IMR-90 (cell line): ENCODE data around the gene LRFN2. TPM values are rescaled to one million over a fixed set of nuclear protein-coding genes. Genes with fewer than 3 reads are reported as not detected.

Source experiments
- ATAC-seq: fragments of 200-7000 bp; cut with Tn5 transposase; 2 replicates; pipeline ENCODE4 v1.9.1; 2020; ENCODE audit warnings: low read depth, mild to moderate bottlenecking, moderate library complexity
- BruUV-seq: library from RNA; stranded (reverse); fragments of 400-500 nt; replicated peaks from 2 replicates; lab custom pipeline; 2021; lab: Mats Ljungman, UMichigan
- CTCF ChIA-PET: fragments of 300-600 bp; formaldehyde crosslinking; extraction: SDS; loops from one replicate; lab custom pipeline; 2021; ENCODE audit warnings: antibody characterized with exemption; lab: Yijun Ruan, JAX
- POLR2A ChIA-PET: fragments of 300-600 bp; sonication (Branson Sonifier 250); formaldehyde crosslinking; loops from one replicate; lab custom pipeline; 2022; ENCODE audit warnings: antibody characterized with exemption; ENCODE audit not compliant: unreplicated experiment; lab: Charles Lee
- DNase-seq: peaks from one replicate; pipeline ENCODE4 v3.0.0; 2013
- H2AFZ ChIP-seq: replicated peaks from 2 replicates; pipeline ENCODE3; 2013; ENCODE audit warnings: low read length, mild to moderate bottlenecking; ENCODE audit not compliant: poor library complexity
- H2AK5ac ChIP-seq: 2 replicates; pipeline ENCODE4 v1.6.1; 2013; ENCODE audit warnings: low read depth, low read length, inconsistent platforms
- H2AK9ac ChIP-seq: replicated peaks from 2 replicates; pipeline ENCODE3; 2013; ENCODE audit warnings: mild to moderate bottlenecking, low read depth, low read length, moderate library complexity; ENCODE audit not compliant: poor library complexity
- H2BK120ac ChIP-seq: 2 replicates; pipeline ENCODE4 v1.6.1; 2013; ENCODE audit warnings: low read depth, low read length, inconsistent platforms
- H2BK15ac ChIP-seq: 3 replicates; pipeline ENCODE4 v1.6.1; 2013; ENCODE audit warnings: low read depth, low read length, inconsistent platforms
- H2BK20ac ChIP-seq: 2 replicates; pipeline ENCODE4 v1.6.1; 2013; ENCODE audit warnings: low read depth, mild to moderate bottlenecking, inconsistent platforms, low read length, moderate library complexity
- H2BK5ac ChIP-seq: 2 replicates; pipeline ENCODE4 v1.6.1; 2013; ENCODE audit warnings: mild to moderate bottlenecking, low read depth, low read length, inconsistent platforms; ENCODE audit not compliant: poor library complexity, severe bottlenecking
- H3K14ac ChIP-seq: replicated peaks from 2 replicates; pipeline ENCODE4 v1.6.1; 2013; ENCODE audit warnings: low read depth, low read length, inconsistent platforms
- H3K18ac ChIP-seq: 2 replicates; pipeline ENCODE4 v1.6.1; 2013; ENCODE audit warnings: low read depth, low read length, control low read depth
- H3K23ac ChIP-seq: 2 replicates; pipeline ENCODE4 v1.6.1; 2013; ENCODE audit warnings: low read depth, low read length, inconsistent platforms
- H3K27ac ChIP-seq: 2 replicates; pipeline ENCODE4 v1.5.1; 2013; ENCODE audit warnings: mild to moderate bottlenecking, control low read depth, low read length; ENCODE audit not compliant: insufficient read depth
- H3K27me3 ChIP-seq: 2 replicates; pipeline ENCODE4 v1.6.1; 2013; ENCODE audit warnings: low read length; ENCODE audit not compliant: control insufficient read depth, insufficient read depth
- H3K36me3 ChIP-seq: 2 replicates; pipeline ENCODE4 v1.6.1; 2013; ENCODE audit warnings: low read length, mixed read lengths; ENCODE audit not compliant: control insufficient read depth, insufficient read depth
- H3K4ac ChIP-seq: 2 replicates; pipeline ENCODE4 v1.6.1; 2013; ENCODE audit warnings: low read depth, low read length, inconsistent platforms
- H3K4me1 ChIP-seq: 2 replicates; pipeline ENCODE4 v1.6.1; 2013; ENCODE audit warnings: low read length, mixed read lengths; ENCODE audit not compliant: control insufficient read depth, insufficient read depth
- H3K4me2 ChIP-seq: 2 replicates; pipeline ENCODE4 v1.6.1; 2013; ENCODE audit warnings: low read depth, mild to moderate bottlenecking, control low read depth, low read length, moderate library complexity
- H3K4me3 ChIP-seq: 2 replicates; pipeline ENCODE4 v1.5.1; 2013; ENCODE audit warnings: low read depth, mild to moderate bottlenecking, control low read depth, low read length, moderate library complexity; ENCODE audit not compliant: insufficient read depth
- H3K56ac ChIP-seq: 2 replicates; pipeline ENCODE4 v1.6.1; 2013; ENCODE audit warnings: low read length, inconsistent platforms; ENCODE audit not compliant: insufficient read depth; ENCODE audit errors: extremely low read depth
- H3K79me1 ChIP-seq, 2 experiments: 2 replicates each; pipeline ENCODE4 v1.6.1; 2013; ENCODE audit warnings: low read length in 2 of 2, inconsistent platforms in 1 of 2, low read depth in 1 of 2
- H3K9ac ChIP-seq: 2 replicates; pipeline ENCODE4 v1.6.1; 2013; ENCODE audit warnings: low read depth, low read length, control low read depth
- H3K9me1 ChIP-seq: 2 replicates; pipeline ENCODE4 v1.6.1; 2013; ENCODE audit warnings: low read length, inconsistent platforms; ENCODE audit not compliant: insufficient read depth
- H3K9me3 ChIP-seq: 2 replicates; pipeline ENCODE4 v1.6.1; 2013; ENCODE audit warnings: low read length; ENCODE audit not compliant: control insufficient read depth, insufficient read depth
- H4K20me1 ChIP-seq: 2 replicates; pipeline ENCODE4 v1.6.1; 2013; ENCODE audit warnings: low read length, inconsistent platforms; ENCODE audit not compliant: insufficient read depth
- H4K5ac ChIP-seq: 2 replicates; pipeline ENCODE4 v1.6.1; 2013; ENCODE audit warnings: mild to moderate bottlenecking, low read depth, low read length, control low read depth
- H4K8ac ChIP-seq, 2 experiments: 2 replicates each; pipeline ENCODE4 v1.6.1; 2013; ENCODE audit warnings: low read depth in 2 of 2, low read length in 2 of 2, control low read depth in 1 of 2, inconsistent platforms in 1 of 2
- H4K91ac ChIP-seq: 2 replicates; pipeline ENCODE4 v1.6.1; 2013; ENCODE audit warnings: low read depth, low read length, inconsistent platforms; ENCODE audit not compliant: insufficient read depth
- BHLHE40 ChIP-seq: fragments of 150-350 bp; IDR thresholded peaks from 2 replicates; pipeline ENCODE4 v1.6.1; 2016; ENCODE audit warnings: mild to moderate bottlenecking, low read depth, low read length
- CEBPB ChIP-seq: IDR thresholded peaks from 2 replicates; pipeline ENCODE4 v1.6.1; 2012; ENCODE audit warnings: low read depth, low read length, improper control_type of control experiment
- CHD1 ChIP-seq: IDR thresholded peaks from 2 replicates; pipeline ENCODE4 v1.6.1; 2012; ENCODE audit warnings: low read depth, low read length, improper control_type of control experiment
- ELK1 ChIP-seq: fragments of 150-350 bp; IDR thresholded peaks from 2 replicates; pipeline ENCODE4 v1.6.1; 2016; ENCODE audit warnings: low read depth, mild to moderate bottlenecking, low read length, moderate library complexity, borderline replicate concordance
- FOS ChIP-seq: fragments of 150-350 bp; IDR thresholded peaks from 2 replicates; pipeline ENCODE4 v1.6.1; 2016; ENCODE audit warnings: low read depth, low read length
- MXI1 ChIP-seq: IDR thresholded peaks from 2 replicates; pipeline ENCODE4 v1.6.1; 2012; ENCODE audit warnings: low read depth, mild to moderate bottlenecking, low read length, moderate library complexity, borderline replicate concordance
- POLR2A ChIP-seq: IDR thresholded peaks from 2 replicates; pipeline ENCODE4 v1.6.1; 2012; ENCODE audit warnings: mild to moderate bottlenecking, low read depth, low read length
- SMC3 ChIP-seq: fragments of 150-350 bp; IDR thresholded peaks from 2 replicates; pipeline ENCODE4 v1.6.1; 2016; ENCODE audit warnings: low read depth, mild to moderate bottlenecking, antibody characterized with exemption, low read length, moderate library complexity
- WGBS, 2 experiments: methylation state at CpG; one replicate each; pipeline versions ENCODE4 v1.1.5 to v1.1.7; 2013; ENCODE audit warnings: missing lambda C conversion rate in 2 of 2; ENCODE audit not compliant: insufficient read length in 1 of 2; ENCODE audit errors: extremely low coverage in 2 of 2; 5-methylcytosine and 5-hydroxymethylcytosine counted together
- dilution Hi-C: fragments of 300-500 bp; cut with HindIII; formaldehyde crosslinking; loops from one replicate; pipeline ENCODE4 v1.14.3; 2018; ENCODE audit warnings: low sequenced_read_pairs; ENCODE audit not compliant: unreplicated experiment
- in situ Hi-C: fragments of 300-500 bp; cut with MboI; formaldehyde crosslinking; loops from 3 replicates; pipeline ENCODE4 v1.14.3; 2019; ENCODE audit warnings: low sequenced_read_pairs, inconsistent platforms, mixed read lengths
- intact Hi-C: fragments of 100-400 bp; cut with micrococcal nuclease; formaldehyde crosslinking; loops from 2 replicates; pipeline ENCODE4 v1.10.0; 2022
- polyA plus RNA-seq, 3 experiments: library from polyadenylated mRNA; depleted of rRNA; stranded (reverse); fragments of >200 nt; gene quantifications; 2 replicates each; pipeline ENCODE4 v1.2.3, GENCODE V29; 2012; ENCODE audit warnings: low replicate concordance in 1 of 3
- total RNA-seq: library from RNA; depleted of rRNA; stranded (reverse); fragments of >200 nt; gene quantifications from 2 replicates; pipeline ENCODE4 v1.2.3, GENCODE V29; 2012

The LRFN2 gene
- total and polyA plus RNA-seq, 2 of the 4 experiments (the other 2 are of a cell fraction), result not detected

- no TSS peak for BruUV-seq
- 33% methylated on average over 1 of the region's 4 CpGs; no CpG with 5 or more reads in 1 of the 2 experiments for WGBS, 2 experiments
These were observed 224.3 kb downstream of the LRFN2 start for GRCh38 chr6:40362859-40363258.

More at GRCh38 chr6:40362859-40363258, 224.3 kb downstream of the LRFN2 start:
- TF ChIP-seq FOS (no peak), SMC3 (no peak), ELK1 (no peak), BHLHE40 (no peak), CHD1 (no peak), CEBPB (no peak), POLR2A (no peak), MXI1 (no peak)
- H3K4me2 ChIP-seq, result no peak overlapping the region
- H3K23ac ChIP-seq, result no peak overlapping the region
- dilution Hi-C loops, result no loop called here
- H4K8ac ChIP-seq, result no peak overlapping the region
- H3K4me3 ChIP-seq, result no peak overlapping the region
- no peak overlapping the region for H3K4ac ChIP-seq
- H4K5ac ChIP-seq, result no peak overlapping the region
- H3K79me1 ChIP-seq, result no peaks in the 10 kb centered on the region
- no peaks in the 10 kb centered on the region for H3K27me3 ChIP-seq
- H2BK5ac ChIP-seq, result no peak overlapping the region
- H3K4me1 ChIP-seq, result no peaks in the 10 kb centered on the region
- H2BK15ac ChIP-seq, result no peak overlapping the region
- H3K9ac ChIP-seq, result no peak overlapping the region
- DNase-seq (no peak), ATAC-seq (no peak)
- no peak overlapping the region for H2AFZ ChIP-seq
- H2AK9ac ChIP-seq, result no peak overlapping the region
- no peaks in the 10 kb centered on the region for H3K9me3 ChIP-seq
- H3K14ac ChIP-seq, result no peak overlapping the region
- in situ Hi-C loops, result no loop called here
- intact Hi-C loops, result no loop called here
- no peak overlapping the region for H3K27ac ChIP-seq
- CTCF ChIA-PET, result no interaction called here
- no peak overlapping the region for H3K18ac ChIP-seq
- H3K36me3 ChIP-seq, result no peaks in the 10 kb centered on the region
- no peak overlapping the region for H2AK5ac ChIP-seq
- no peak overlapping the region for H2BK120ac ChIP-seq
- H4K20me1 ChIP-seq, result no peaks in the 10 kb centered on the region
- no peak overlapping the region for H4K91ac ChIP-seq
- POLR2A ChIA-PET, result no interaction called here
- no peak overlapping the region for H2BK20ac ChIP-seq
- no peak overlapping the region for H3K56ac ChIP-seq
- no peaks in the 10 kb centered on the region for H3K9me1 ChIP-seq
